GM19239 (cell line): ENCODE measurements around the gene RLN2.

Experiments used
- DNase-seq: peaks from one replicate; pipeline ENCODE4 v3.0.0; 2011; ENCODE audit warnings: low spot score; ENCODE audit not compliant: insufficient read length
- FAIRE-seq: peaks from 2 replicates; lab custom pipeline; 2011; peaks lifted over from hg19 to GRCh38; lab: Jason Lieb, UNC

Gene RLN2

GRCh38 chr9:5274770-5275169 is 29.7 kb downstream of the RLN2 start:
- FAIRE-seq: no peak

GRCh38 chr9:5269249-5269715 is 35.2 kb downstream of the RLN2 start:
- no peak for DNase-seq
- peak; percentile 14 for FAIRE-seq

More at GRCh38 chr9:5274770-5275169, 29.7 kb downstream of the RLN2 start:
- DNase-seq: no peak

GRCh38 chr9:5265939-5266338 is 38.6 kb downstream of the RLN2 start:
- FAIRE-seq (no peak), DNase-seq (no peak)

- DNase-seq: no peak
- FAIRE-seq: no peak
Observed at GRCh38 chr9:5264219-5264595, 40.3 kb downstream of the RLN2 start.

- DNase-seq (no peak), FAIRE-seq (peak; percentile 72)
Observed at GRCh38 chr9:5263351-5264218, 40.9 kb downstream of the RLN2 start.
